ENCODE measurements around the gene MAPK8IP3.

The MAPK8IP3 gene, protein sequence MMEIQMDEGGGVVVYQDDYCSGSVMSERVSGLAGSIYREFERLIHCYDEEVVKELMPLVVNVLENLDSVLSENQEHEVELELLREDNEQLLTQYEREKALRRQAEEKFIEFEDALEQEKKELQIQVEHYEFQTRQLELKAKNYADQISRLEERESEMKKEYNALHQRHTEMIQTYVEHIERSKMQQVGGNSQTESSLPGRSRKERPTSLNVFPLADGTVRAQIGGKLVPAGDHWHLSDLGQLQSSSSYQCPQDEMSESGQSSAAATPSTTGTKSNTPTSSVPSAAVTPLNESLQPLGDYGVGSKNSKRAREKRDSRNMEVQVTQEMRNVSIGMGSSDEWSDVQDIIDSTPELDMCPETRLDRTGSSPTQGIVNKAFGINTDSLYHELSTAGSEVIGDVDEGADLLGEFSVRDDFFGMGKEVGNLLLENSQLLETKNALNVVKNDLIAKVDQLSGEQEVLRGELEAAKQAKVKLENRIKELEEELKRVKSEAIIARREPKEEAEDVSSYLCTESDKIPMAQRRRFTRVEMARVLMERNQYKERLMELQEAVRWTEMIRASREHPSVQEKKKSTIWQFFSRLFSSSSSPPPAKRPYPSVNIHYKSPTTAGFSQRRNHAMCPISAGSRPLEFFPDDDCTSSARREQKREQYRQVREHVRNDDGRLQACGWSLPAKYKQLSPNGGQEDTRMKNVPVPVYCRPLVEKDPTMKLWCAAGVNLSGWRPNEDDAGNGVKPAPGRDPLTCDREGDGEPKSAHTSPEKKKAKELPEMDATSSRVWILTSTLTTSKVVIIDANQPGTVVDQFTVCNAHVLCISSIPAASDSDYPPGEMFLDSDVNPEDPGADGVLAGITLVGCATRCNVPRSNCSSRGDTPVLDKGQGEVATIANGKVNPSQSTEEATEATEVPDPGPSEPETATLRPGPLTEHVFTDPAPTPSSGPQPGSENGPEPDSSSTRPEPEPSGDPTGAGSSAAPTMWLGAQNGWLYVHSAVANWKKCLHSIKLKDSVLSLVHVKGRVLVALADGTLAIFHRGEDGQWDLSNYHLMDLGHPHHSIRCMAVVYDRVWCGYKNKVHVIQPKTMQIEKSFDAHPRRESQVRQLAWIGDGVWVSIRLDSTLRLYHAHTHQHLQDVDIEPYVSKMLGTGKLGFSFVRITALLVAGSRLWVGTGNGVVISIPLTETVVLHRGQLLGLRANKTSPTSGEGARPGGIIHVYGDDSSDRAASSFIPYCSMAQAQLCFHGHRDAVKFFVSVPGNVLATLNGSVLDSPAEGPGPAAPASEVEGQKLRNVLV (N-terminal part only)

DNA sequence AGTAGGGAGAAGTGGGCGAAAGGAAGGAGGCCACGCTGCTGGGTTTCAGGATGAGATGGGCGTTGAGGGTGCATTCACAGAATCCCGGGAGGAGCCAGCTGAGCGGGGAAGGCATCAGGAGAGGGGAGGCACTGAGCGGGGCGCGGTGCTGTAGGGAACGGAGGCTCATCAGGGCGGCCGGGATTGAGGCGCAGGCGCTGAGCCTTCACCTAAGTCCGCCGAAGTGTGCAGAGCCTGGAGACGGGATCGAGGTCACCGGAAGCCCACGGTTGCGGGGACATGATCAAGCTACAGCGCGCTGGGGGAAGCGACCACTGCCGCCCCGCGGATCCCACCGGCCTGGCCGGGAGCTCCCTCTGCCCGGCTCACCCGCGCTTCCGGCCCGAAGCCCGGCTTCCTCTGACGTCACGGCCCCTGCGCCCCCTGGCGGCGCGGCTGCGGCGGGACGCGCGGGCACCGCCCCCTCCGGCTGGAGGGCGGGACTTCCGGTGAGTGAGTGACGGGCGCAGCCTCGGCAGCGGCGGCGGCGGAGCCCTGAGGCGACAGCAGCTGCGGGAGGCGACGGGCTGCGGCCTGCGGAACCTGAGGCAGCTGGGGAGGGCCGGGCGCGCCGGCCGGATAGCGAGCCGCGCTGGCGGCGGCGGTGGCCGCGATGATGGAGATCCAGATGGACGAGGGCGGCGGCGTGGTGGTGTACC lies at the start of gene MAPK8IP3:
Gene MAPK8IP3, plus strand, starts transcription at position 508 of the 698 bp plus-strand sequence. Its CDS starts 145 bp downstream, at position 653.
- DNase-seq = peak; percentile 96

- DNase-seq = no peak
Observed at GRCh38 chr16:1656808-1657617, 49.0 kb upstream of the MAPK8IP3 start.

- DNase-seq = no peak
Observed at GRCh38 chr16:1657841-1658240, 48.2 kb upstream of the MAPK8IP3 start.

DNA sequence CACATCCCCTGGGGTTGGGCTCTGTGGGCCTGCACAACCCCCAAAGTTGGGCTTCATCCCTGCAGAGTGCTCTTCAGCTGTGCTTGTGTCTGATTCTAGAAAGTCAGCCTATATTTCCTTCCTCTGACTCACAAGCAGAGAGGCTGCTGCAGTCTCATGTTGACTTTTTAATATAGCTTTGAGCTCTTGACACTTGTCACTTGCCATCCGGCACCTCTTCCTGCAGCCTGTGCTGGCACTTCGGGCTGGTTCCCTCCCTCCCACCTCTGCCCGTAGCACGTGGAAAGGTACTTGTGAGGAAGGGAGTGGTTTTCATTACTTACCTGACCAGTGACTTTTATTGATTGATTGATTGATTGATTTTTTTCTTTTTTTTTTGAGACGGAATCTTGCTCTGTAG lies 47.0 kb upstream of the MAPK8IP3 start:
- DNase-seq = no peak

- no peak for DNase-seq
Observed at GRCh38 chr16:1661826-1662225, 44.2 kb upstream of the MAPK8IP3 start.

DNA sequence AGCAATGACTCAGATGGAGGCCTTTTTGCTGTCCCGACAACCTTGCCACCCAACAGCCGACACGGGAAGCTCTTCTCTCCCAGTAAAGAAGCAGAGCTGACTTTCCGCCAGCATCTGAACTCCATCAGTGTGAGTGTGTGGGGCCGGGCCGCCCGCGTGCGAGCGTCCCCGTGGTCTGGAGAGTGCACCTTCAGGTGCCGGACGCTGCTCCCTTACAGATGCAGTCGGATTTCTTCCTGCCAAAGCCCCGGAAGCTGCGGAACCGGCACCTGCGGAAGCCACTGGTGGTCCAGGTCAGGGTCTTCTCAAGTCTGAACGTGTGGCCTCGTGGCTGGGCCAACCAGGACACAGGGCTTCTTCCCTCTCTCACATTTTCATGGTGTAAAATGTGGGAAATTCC lies 43.5 kb upstream of the MAPK8IP3 start:
- DNase-seq = no peak

DNA sequence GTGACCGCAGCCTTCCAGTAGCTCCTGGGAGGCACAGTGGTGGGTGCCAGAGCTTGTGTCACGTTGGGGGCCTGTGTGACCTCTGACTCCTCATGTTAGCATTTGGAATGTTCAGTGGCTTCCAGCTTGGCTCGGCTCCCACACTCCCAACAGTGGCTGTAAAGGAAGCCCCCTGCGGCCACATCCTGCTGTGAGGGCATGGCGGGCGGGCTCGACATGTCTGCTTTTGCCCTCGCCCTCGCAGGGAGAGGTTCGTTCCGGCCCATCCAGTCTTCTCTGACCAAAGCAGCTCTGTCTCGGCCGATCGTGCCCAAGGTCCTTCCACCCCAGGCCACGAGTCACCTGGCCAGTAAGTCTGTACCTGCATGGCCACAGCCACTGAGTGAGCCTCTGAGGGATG lies 40.2 kb upstream of the MAPK8IP3 start:
- DNase-seq = no peak

GRCh38 chr16:1666316-1666715 lies 39.7 kb upstream of the MAPK8IP3 start:
- DNase-seq = no peak

GRCh38 chr16:1667271-1667670 lies 38.7 kb upstream of the MAPK8IP3 start:
- no peak for DNase-seq

DNA sequence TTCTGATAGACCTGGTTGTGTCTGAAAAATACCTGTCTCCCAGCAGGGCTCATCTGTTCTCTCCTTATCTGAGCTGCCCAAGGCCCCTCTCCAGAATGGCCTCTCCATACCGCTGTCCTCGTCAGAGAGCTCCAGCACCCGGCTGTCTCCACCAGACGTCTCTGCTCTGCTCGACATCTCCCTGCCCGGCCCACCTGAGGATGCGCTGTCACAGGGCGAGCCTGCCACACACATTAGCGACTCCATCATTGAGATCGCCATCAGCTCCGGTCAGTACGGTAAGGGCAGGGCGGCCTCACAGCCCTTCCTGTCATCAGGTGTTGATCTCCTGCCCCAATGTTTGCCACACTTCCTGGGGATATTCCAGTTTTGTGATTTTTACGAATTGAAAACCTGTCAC lies 38.1 kb upstream of the MAPK8IP3 start:
- DNase-seq = no peak

GRCh38 chr16:1668612-1669319 lies 37.2 kb upstream of the MAPK8IP3 start:
- no peak for DNase-seq

DNA sequence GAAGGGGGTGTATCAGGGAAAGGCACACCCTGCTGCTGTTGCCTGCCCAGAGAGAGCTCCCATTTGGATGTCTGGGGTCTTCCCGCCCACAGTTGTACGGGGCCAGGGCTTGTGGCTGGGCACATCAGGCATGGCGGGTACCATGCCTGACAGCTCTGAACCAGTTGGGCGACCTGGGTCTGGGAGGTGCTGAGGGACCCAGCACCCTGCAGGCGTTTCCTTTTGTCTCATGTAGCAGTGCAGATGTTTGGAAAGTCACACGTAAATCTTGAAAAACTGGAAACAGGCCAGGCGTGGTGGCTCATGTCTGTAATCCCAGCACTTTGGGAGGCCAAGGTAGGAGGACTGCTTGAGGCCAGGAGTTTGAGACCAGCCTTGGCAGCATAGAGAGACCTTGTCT lies 36.3 kb upstream of the MAPK8IP3 start:
- no peak for DNase-seq

- no peak for DNase-seq
Observed at GRCh38 chr16:1670371-1670770, 35.6 kb upstream of the MAPK8IP3 start.

DNA sequence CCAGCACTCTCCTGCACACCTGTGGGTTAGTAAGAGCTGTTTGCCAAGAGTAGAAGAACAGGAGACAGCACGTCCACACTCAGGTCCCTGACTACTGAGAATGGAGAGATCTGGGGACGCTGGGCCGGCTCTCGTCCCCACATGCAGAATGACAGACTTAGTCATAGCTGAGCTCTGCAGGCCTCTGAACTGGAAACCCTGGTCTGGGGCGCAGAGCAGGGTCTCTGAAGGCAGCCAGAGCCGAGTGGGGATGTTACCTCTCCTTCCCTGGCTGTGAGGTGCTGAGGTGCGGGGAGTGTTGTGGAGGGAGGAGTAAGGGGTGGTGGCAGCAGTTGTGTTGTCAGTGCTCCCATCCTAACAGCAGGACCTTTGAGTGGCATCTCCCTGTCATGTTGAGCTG lies 35.1 kb upstream of the MAPK8IP3 start:
- DNase-seq = no peak

DNA sequence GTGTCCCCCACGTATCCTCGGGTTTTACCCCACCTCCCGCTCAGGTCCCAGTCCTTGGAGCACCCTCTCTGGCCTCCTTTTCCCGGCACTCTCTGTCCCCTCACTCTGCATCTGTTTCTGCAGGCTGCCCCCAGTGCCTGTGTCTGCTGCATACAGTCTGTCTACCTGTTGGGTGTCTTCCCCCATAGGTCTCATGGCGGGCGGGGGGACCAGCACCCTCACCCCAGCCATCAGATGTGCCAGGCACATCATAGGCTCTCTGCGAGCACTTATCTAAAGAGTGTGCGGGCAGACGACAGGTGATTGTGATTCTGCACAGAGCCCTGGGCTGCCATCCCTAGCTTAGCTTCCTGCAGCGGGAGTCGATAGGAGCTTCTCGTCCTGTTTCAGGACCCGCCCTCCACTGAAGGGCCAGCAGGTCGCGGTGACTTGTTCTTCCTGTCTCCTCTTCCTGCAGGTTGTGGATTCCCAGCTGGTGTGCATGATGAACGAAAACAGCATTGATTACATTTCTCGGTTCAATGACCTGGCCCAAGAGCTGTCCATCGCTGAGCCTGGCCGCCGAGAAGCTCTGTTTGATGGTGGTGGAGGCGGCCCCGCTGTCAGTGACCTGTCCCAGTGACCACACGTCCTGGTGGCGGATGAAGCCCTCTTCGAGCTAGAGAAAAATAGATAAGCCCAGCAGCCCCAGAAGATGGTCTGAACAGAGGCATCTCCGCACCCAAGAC lies 32.4 kb upstream of the MAPK8IP3 start:
- DNase-seq = no peak

- no peak for DNase-seq
Observed at GRCh38 chr16:1674306-1674705, 31.7 kb upstream of the MAPK8IP3 start.

- DNase-seq = no peak
Observed at GRCh38 chr16:1674751-1675664, 31.0 kb upstream of the MAPK8IP3 start.

GRCh38 chr16:1676661-1677060 lies 29.3 kb upstream of the MAPK8IP3 start:
- no peak for DNase-seq

GRCh38 chr16:1677339-1677738 lies 28.7 kb upstream of the MAPK8IP3 start:
- DNase-seq = no peak
